Tibial nerve (tissue), 3 donors: ENCODE measurements around the gene SLC38A9.

Experiments used
- POLR2A ChIP-seq, 2 donors: fragments of 450-650 bp; IDR thresholded peaks; one replicate each; pipeline ENCODE4 v1.6.1; 2017; ENCODE audit warnings: antibody characterized with exemption in 2 of 2, mild to moderate bottlenecking in 2 of 2, moderate library complexity in 2 of 2
- TF ChIP-seq, protein P1 (sequence below), 5 experiments: fragments of 200-600 bp in 3 of 5; fragments of 450-650 bp in 2 of 5; sonication (generic) in 3 of 5; IDR thresholded peaks; one replicate each; pipeline ENCODE4 v1.5.1; 2016 to 2019; ENCODE audit warnings: antibody characterized with exemption in 5 of 5, mild to moderate bottlenecking in 3 of 5, moderate library complexity in 2 of 5

DNA sequence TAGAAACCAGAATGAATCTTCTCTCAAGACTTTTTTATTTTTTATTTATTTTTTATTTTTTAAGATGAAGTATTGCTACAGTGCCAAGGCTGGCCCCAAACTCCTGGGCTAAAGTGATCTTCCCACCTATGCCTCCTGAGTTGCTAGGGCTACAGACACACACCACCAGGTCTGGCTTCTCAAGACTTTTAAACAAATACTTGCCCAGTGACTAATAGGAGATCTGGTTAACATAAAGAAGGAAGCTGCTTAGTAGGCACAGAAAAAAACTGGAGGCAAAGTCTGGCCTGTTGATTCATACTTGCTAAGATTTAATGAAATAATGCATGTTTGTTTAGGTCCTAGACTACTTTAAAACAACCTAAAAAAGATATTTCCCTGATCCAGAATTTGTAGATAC lies 43.8 kb downstream of the SLC38A9 start:
- TF ChIP-seq POLR2A (IDR thresholded peaks at IDR 0.05), result no peak
- TF ChIP-seq, protein P1, sequence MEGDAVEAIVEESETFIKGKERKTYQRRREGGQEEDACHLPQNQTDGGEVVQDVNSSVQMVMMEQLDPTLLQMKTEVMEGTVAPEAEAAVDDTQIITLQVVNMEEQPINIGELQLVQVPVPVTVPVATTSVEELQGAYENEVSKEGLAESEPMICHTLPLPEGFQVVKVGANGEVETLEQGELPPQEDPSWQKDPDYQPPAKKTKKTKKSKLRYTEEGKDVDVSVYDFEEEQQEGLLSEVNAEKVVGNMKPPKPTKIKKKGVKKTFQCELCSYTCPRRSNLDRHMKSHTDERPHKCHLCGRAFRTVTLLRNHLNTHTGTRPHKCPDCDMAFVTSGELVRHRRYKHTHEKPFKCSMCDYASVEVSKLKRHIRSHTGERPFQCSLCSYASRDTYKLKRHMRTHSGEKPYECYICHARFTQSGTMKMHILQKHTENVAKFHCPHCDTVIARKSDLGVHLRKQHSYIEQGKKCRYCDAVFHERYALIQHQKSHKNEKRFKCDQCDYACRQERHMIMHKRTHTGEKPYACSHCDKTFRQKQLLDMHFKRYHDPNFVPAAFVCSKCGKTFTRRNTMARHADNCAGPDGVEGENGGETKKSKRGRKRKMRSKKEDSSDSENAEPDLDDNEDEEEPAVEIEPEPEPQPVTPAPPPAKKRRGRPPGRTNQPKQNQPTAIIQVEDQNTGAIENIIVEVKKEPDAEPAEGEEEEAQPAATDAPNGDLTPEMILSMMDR (IDR thresholded peaks at IDR 0.05), result no peak
